Caco-2 (cell line): ENCODE data around the gene UROS. TPM values are rescaled to one million over a fixed set of nuclear protein-coding genes. Genes with fewer than 3 reads are reported as not detected.
A peak's percentile ranks its signal among the peaks of the same experiment; 100 is the strongest.

Experiments used
- BruUV-seq: library from RNA; stranded (reverse); fragments of 400-500 nt; replicated peaks from 2 replicates; lab custom pipeline; 2021; lab: Mats Ljungman, UMichigan
- CTCF ChIA-PET: fragments of 300-600 bp; sonication (Branson Sonifier 250); formaldehyde crosslinking; loops from one replicate; lab custom pipeline; 2022; ENCODE audit warnings: antibody characterized with exemption; lab: Charles Lee
- POLR2A ChIA-PET: fragments of 300-600 bp; sonication (Branson Sonifier 250); formaldehyde crosslinking; loops from one replicate; lab custom pipeline; 2022; ENCODE audit warnings: antibody characterized with exemption; lab: Charles Lee
- DNase-seq, 2 experiments: peaks; one replicate each; pipeline versions ENCODE4 v3.0.0 to v3.0.0-alpha.2; 2020 to 2022
- H3K27me3 ChIP-seq: replicated peaks from 2 replicates; pipeline ENCODE4 v1.6.0; 2011; ENCODE audit warnings: low read length; ENCODE audit not compliant: control insufficient read depth, insufficient read depth
- H3K36me3 ChIP-seq: 2 replicates; pipeline ENCODE4 v1.5.1; 2011; ENCODE audit warnings: low read length; ENCODE audit not compliant: control insufficient read depth, insufficient read depth
- H3K4me1 ChIP-seq: fragments of 250-450 bp; sonication (Bioruptor Pico); 2 replicates; pipeline ENCODE4 v1.5.1; 2020; ENCODE audit warnings: mild to moderate bottlenecking
- H3K4me3 ChIP-seq: 2 replicates; pipeline ENCODE4 v1.5.1; 2011; ENCODE audit warnings: low read depth, mild to moderate bottlenecking, control low read depth, low read length
- H3K9me3 ChIP-seq: fragments of 250-450 bp; sonication (Bioruptor Pico); 2 replicates; pipeline ENCODE4 v1.5.1; 2020; ENCODE audit warnings: mild to moderate bottlenecking, moderate library complexity
- H3K27ac Mint-ChIP-seq: one replicate; pipeline ENCODE4 v1.8.0; 2022; ENCODE audit warnings: mixed read lengths; ENCODE audit not compliant: unreplicated experiment
- H3K27me3 Mint-ChIP-seq: one replicate; pipeline ENCODE4 v1.8.0; 2022; ENCODE audit warnings: mixed read lengths; ENCODE audit not compliant: insufficient read depth, unreplicated experiment
- H3K36me3 Mint-ChIP-seq: one replicate; pipeline ENCODE4 v1.8.0; 2022; ENCODE audit warnings: mild to moderate bottlenecking, mixed read lengths; ENCODE audit not compliant: insufficient read depth, unreplicated experiment
- H3K4me1 Mint-ChIP-seq: one replicate; pipeline ENCODE4 v1.8.0; 2022; ENCODE audit warnings: low read depth, mixed read lengths; ENCODE audit not compliant: unreplicated experiment
- H3K4me3 Mint-ChIP-seq: one replicate; pipeline ENCODE4 v1.8.0; 2022; ENCODE audit warnings: mild to moderate bottlenecking, moderate library complexity, mixed read lengths; ENCODE audit not compliant: unreplicated experiment
- H3K9me3 Mint-ChIP-seq: one replicate; pipeline ENCODE4 v1.8.0; 2022; ENCODE audit warnings: mixed read lengths; ENCODE audit not compliant: unreplicated experiment
- intact Hi-C: fragments of 100-400 bp; cut with micrococcal nuclease; formaldehyde crosslinking; loops from one replicate; pipeline ENCODE4 v1.10.0; 2022; ENCODE audit not compliant: unreplicated experiment
- total RNA-seq: library from RNA; stranded (reverse); gene quantifications from 2 replicates; pipeline ENCODE4 v1.2.3, GENCODE V29; 2022
- TF ChIP-seq, protein P1 (sequence below), 2 experiments: fragments of 200-600 bp in 1 of 2; IDR thresholded peaks; 1 replicate in 1 of 2; 2 replicates in 1 of 2; pipeline versions ENCODE4 v1.5.1 to v1.8.0; 2011 to 2022; ENCODE audit warnings: antibody characterized with exemption in 1 of 2, control low read depth in 1 of 2, inconsistent platforms in 1 of 2, low read depth in 1 of 2, low read length in 1 of 2, mild to moderate bottlenecking in 1 of 2, moderate library complexity in 1 of 2; ENCODE audit not compliant: insufficient read depth in 1 of 2, severe bottlenecking in 1 of 2, unreplicated experiment in 1 of 2

Gene UROS
- total RNA-seq, 1 experiment from 2014 or later, result 53.4 TPM

DNA sequence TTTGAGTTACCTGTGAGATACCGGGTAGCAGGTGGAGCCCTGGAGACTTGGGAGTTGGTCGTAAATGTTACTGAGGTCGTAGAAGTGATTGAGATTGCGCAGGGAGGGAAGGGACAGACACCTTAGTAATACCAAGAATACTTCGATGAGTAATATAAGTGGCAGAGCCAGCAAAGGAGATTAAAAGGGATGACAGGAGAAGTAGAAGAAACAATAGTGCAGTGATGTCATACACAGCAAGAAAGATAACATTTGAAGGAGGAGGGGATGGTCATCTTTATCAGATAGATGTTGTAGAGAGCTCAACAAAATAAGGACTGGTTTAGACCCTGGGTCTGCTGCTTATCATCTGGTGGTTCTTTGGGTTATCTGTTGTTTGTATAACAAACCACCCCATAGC lies 5.3 kb upstream of the UROS start:
- CTCF ChIA-PET, result no interaction called here
- Mint-ChIP-seq H3K4me1 (peaks cover 15% of the 10 kb centered on the region), H3K27ac (no peak overlapping the region), H3K27me3 (no peaks in the 10 kb centered on the region), H3K9me3 (no peaks in the 10 kb centered on the region), H3K36me3 (peaks cover 67% of the 10 kb centered on the region), H3K4me3 (no peak overlapping the region)
- Histone ChIP-seq H3K9me3 (no peaks in the 10 kb centered on the region), H3K4me3 (no peak overlapping the region), H3K27me3 (no peaks in the 10 kb centered on the region), H3K36me3 (peaks cover 4% of the 10 kb centered on the region), H3K4me1 (peaks cover 4% of the 10 kb centered on the region; the same call in 1 of the 2 replicates)
- BruUV-seq, result no TSS peak
- TF ChIP-seq, protein P1, sequence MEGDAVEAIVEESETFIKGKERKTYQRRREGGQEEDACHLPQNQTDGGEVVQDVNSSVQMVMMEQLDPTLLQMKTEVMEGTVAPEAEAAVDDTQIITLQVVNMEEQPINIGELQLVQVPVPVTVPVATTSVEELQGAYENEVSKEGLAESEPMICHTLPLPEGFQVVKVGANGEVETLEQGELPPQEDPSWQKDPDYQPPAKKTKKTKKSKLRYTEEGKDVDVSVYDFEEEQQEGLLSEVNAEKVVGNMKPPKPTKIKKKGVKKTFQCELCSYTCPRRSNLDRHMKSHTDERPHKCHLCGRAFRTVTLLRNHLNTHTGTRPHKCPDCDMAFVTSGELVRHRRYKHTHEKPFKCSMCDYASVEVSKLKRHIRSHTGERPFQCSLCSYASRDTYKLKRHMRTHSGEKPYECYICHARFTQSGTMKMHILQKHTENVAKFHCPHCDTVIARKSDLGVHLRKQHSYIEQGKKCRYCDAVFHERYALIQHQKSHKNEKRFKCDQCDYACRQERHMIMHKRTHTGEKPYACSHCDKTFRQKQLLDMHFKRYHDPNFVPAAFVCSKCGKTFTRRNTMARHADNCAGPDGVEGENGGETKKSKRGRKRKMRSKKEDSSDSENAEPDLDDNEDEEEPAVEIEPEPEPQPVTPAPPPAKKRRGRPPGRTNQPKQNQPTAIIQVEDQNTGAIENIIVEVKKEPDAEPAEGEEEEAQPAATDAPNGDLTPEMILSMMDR (IDR thresholded peaks at IDR 0.05; ENCODE audit: insufficient read depth in 1 of 2, low read depth in 1 of 2, low read length in 1 of 2, severe bottlenecking in 1 of 2, unreplicated experiment in 1 of 2), result no peak
- POLR2A ChIA-PET, result no interaction called here
- intact Hi-C loops, result no loop called here
- DNase-seq, result no peak

- H3K4me1 Mint-ChIP-seq, result peaks cover 15% of the 10 kb centered on the region
- ChIA-PET CTCF (interaction anchor here (1.0 kb wide), 1 partner anchor 12 kb away, joined by 3 read pairs; no protein-coding TSS in a partner anchor), POLR2A (no interaction called here)
- H3K4me1 ChIP-seq, result peaks cover 4% of the 10 kb centered on the region; the same call in 1 of the 2 replicates
- H3K9me3 Mint-ChIP-seq, result no peaks in the 10 kb centered on the region
- no peak overlapping the region for H3K27ac Mint-ChIP-seq
- intact Hi-C loops, result no loop called here
- no peaks in the 10 kb centered on the region for H3K27me3 Mint-ChIP-seq
- no peaks in the 10 kb centered on the region for H3K27me3 ChIP-seq
- no TSS peak for BruUV-seq
- H3K36me3 ChIP-seq, result peaks cover 4% of the 10 kb centered on the region
- H3K36me3 Mint-ChIP-seq, result peaks cover 55% of the 10 kb centered on the region
- no peak overlapping the region for H3K4me3 Mint-ChIP-seq
- no peaks in the 10 kb centered on the region for H3K9me3 ChIP-seq
- no peak for DNase-seq
- no peak overlapping the region for H3K4me3 ChIP-seq
- TF ChIP-seq, protein P1 (IDR thresholded peaks at IDR 0.05; ENCODE audit: insufficient read depth in 1 of 2, low read depth in 1 of 2, low read length in 1 of 2, severe bottlenecking in 1 of 2, unreplicated experiment in 1 of 2), result no peak
These were observed 4.1 kb upstream of the UROS start for GRCh38 chr10:125827133-125827532.

GRCh38 chr10:125824736-125825135 lies 1.7 kb upstream of the UROS start:
- DNase-seq, result no peak
- peak overlapping the region; percentile 73 for H3K4me3 ChIP-seq
- Mint-ChIP-seq H3K36me3 (peaks cover 31% of the 10 kb centered on the region), H3K4me1 (peaks cover 15% of the 10 kb centered on the region), H3K4me3 (no peak overlapping the region), H3K27me3 (no peaks in the 10 kb centered on the region), H3K27ac (no peak overlapping the region), H3K9me3 (no peaks in the 10 kb centered on the region)
- H3K9me3 ChIP-seq, result no peaks in the 10 kb centered on the region
- H3K4me1 ChIP-seq, result peaks cover 4% of the 10 kb centered on the region; the same call in 1 of the 2 replicates
- H3K27me3 ChIP-seq, result no peaks in the 10 kb centered on the region
- CTCF ChIA-PET, result no interaction called here
- intact Hi-C loops, result no loop called here
- BruUV-seq, result no TSS peak
- TF ChIP-seq, protein P1 (IDR thresholded peaks at IDR 0.05; ENCODE audit: insufficient read depth in 1 of 2, low read depth in 1 of 2, low read length in 1 of 2, severe bottlenecking in 1 of 2, unreplicated experiment in 1 of 2), result no peak
- H3K36me3 ChIP-seq, result peaks cover 4% of the 10 kb centered on the region
- POLR2A ChIA-PET, result no interaction called here
